ENCODE measurements around the gene DNASE1L3. TPM values are rescaled to one million over a fixed set of nuclear protein-coding genes. Genes with fewer than 3 reads are reported as not detected.

DNASE1L3 gene
- total RNA-seq, 1 donor from 2014 or later = not detected

Other genes with a start within 250 kb of the DNASE1L3 start
- gene FLNB, start 202.6 kb downstream of the DNASE1L3 start, total RNA-seq = 63.1 and 70.4 TPM in 2 replicates
- 8.5 and 10.1 TPM in 2 replicates for gene ABHD6, start 26.8 kb upstream of the DNASE1L3 start, total RNA-seq
- 16.9 and 18.2 TPM in 2 replicates for gene RPP14, start 95.3 kb upstream of the DNASE1L3 start, total RNA-seq
- gene HTD2, start 95.5 kb upstream of the DNASE1L3 start, total RNA-seq = 7.3 and 10.4 TPM in 2 replicates
- gene PXK, start 121.9 kb upstream of the DNASE1L3 start, total RNA-seq = 38.2 and 41.3 TPM in 2 replicates
- gene PDHB, start 222.9 kb upstream of the DNASE1L3 start, total RNA-seq = 60.1 and 64.4 TPM in 2 replicates

Measured in T-helper 2 cell treated with Interferon-gamma antibody and Interleukin-4, amounts not matched to agents 100 ng/mL and 5 ng/mL, for 36 hours (primary cell).